Activated CD8-positive, alpha-beta memory T cell treated with anti-CD3 and anti-CD28 coated beads, Interleukin-2, amount 50 U/mL, for 24 hours (primary cell): ENCODE measurements around the gene PARP3.
A peak's percentile ranks its signal among the peaks of the same experiment; 100 is the strongest.

ENCODE experiments used
- DNase-seq: peaks from one replicate; pipeline ENCODE4 v3.0.0-alpha.2; 2020; ENCODE audit errors: extremely low read depth

The PARP3 gene

DNA sequence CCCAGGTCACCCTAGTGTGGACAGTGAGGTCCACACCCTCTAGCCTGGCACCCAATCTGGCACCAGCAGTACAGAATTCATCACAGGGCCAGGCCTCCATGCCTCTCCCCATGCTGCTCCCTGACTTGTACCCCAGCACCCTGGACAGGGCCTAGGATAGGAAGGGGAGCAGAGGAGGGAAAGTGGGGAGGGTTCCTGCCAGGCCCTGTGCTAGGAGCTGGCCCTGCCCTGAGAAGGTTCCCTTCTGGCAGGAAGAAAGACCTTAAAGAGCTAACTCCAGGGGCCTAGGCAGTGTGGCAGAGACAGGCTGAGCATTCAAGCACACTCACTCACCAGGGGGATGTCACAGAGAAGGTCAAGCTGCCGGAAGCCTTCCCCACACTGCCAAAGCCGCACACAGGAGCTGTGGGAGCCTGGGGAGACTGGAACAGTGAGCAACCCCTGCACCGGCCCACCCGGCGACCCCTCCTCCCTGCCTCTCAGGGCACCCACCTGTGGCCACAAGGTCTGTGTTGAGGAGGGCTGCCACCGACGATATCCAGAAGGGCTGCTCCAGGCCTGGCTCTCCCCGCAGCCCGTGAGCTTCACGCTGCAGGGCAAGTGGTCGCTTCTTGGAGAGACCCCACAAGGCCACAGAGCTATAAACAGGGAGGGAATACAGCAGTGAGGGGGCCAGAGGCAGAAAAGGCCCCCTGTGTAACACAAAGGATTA, 7.9 kb upstream of the PARP3 start:
- no peak for DNase-seq

DNA sequence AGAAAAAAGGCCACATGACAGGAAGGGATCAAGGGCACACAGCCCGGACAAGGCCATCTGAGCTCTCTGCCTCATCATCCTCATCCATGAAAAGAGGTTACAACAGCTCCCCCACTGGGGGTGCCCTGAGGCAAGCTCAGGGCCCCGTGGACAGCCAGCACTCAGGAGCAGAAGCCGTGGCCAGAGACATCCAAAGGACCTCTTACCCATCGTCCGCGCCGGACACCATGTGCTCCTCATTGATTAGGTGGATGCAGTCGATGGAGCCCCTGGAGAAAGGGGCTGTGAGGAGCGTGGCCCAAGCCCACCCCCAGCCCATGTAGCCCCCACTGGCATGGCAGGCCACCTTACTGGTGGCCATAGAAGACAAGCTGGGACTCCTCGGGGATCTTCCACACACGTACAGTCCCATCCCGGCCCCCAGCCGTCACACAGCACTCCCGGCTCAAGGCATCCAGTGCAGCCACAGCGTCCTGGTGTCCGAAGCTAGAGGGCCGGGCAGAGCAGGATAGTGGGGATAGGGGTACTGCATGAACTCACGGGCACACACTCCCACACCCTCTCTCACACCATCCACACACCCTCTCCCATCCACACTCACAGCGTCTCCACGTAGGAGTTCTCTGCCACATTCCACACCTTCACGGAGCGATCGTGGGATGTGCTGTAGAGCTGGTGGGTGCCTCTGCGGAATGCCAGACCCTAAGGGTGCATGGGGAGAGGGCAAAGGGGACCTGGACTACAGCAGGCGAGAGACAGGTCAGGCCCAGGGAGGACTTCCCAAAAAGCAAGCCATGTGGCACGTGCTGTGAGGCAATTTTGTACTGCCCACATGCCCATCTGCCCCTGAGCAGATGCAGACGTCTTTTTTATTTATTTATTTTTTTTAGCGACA, 6.9 kb upstream of the PARP3 start:
- DNase-seq = no peak

DNA sequence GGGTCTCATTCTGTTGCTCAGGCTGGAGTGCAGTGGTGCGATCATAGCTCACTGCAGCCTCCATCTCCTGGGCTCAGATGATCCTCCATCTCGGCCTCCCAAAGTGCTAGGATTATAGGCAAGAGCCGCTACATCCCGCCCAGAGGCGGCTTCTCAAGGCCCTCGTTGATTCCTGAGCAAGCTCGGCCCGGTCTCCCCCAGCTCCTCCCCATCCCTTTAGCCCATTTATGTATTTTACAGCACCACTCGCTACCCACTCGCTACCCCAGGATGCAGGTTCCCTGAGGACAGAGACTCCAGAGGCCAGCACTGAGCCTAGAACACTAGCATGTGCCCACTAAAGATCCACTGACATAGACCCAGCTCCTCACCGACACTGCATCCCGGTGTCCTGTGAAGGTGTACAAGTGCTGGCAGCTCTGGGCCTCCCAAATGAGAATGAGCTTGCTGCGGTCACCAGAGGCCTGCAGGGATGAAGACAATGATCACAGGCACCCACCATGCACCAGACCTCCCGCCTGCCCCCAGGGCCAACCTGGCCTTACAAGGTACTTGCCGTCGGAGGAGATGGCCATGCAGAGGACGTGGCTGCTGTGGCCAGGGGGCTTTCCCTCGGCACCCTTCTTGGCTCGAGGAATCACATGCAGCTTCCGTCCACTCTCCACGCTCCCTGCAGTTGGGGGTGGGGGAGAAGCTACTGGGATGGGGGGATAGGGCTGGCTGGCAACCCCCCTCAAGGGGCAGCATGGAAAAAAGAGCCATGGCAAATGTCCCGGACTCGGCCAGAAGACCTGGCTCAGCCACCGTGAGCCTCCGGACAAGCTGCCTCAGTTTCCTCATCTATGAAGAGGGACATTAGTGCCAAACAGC, 6.0 kb upstream of the PARP3 start:
- DNase-seq = no peak

DNA sequence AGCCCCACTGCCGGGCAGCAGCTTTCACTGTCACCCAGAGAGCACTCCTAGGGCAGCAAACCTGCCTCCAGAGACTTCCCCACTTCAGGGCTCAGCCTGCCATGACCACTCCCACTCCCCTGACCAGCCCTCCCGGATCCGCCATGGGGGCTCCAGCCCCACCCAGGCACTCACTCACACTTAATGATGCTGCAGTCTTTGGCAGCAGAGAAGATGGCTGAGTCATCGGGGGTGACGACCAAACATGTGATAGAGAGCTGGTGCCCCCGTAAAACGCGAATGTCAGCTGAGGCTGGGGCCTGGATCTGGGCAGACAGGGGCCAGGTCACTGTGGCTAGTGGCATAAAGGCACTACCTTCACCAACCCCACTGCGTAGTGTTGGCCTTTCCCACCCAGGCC, 5.1 kb upstream of the PARP3 start:
- no peak for DNase-seq

DNA sequence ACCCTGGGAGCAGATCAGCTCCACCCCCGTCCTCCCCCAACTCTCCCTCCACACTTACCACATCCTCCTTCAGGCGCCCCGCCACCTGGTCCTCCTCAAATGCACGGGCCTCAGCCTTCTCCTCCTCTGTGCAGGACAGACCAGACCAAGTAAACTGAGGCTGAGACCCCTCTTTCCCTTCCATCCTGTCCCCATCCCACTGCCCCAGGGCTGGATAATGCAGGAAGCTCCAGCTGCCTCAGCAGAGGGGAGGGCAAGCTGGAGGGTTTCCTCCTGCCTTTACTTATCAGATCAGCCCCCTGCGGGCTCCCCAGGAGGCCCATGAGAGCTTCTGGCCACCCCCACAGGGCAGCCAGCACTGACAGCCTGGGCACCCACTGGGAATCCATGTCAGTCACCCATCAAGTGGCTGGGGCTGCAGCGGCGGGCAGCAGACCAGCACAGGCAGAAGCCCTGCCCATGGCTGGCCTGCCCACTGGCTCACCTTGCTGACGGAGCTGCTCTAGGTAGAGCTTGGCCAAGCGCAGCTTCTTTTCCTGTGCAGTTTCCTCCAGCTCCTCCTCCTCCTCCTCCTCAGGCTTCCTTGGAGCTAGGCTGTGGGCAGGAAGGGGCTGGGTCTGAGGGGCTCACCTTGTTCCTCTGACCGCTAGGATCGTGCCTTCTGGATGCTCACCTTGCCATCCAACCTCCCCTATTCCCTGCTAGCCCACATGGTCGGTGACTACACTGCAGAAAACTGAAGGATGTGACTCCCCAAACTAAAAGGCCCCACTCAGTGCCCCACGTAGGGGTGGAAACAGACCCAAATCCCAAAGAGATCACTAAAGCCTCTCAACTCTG, 4.3 kb upstream of the PARP3 start:
- no peak for DNase-seq

DNA sequence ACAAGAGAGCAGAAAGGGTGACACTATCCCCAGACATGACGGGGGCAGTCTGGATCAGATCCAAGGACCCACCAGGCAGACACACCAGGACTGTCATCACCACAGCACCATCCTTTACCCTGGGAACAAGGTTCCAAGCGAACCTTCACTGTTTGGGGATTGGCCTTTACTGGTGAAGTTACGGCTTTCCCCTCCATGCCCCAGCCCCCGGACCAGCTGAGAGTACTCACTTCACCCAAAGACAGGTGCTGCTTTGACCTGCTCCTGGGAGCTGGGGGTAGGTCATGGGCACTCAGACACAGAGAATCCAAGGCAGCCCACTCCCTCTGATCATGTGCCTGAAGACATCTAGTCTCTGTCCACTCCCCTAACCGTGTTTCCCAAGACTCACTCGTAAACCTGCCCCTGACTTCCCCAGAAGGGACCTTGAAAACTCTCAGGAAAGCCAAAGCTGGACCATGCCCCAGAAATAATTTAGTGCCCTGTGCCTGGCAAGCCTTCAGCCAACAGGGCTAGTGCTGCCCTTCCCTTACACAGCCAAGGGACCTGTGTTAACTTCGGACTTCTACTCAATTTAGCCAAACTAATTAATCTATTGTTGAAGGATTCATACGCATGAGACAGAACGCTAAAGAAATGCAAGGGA, 3.3 kb upstream of the PARP3 start:
- no peak for DNase-seq

DNA sequence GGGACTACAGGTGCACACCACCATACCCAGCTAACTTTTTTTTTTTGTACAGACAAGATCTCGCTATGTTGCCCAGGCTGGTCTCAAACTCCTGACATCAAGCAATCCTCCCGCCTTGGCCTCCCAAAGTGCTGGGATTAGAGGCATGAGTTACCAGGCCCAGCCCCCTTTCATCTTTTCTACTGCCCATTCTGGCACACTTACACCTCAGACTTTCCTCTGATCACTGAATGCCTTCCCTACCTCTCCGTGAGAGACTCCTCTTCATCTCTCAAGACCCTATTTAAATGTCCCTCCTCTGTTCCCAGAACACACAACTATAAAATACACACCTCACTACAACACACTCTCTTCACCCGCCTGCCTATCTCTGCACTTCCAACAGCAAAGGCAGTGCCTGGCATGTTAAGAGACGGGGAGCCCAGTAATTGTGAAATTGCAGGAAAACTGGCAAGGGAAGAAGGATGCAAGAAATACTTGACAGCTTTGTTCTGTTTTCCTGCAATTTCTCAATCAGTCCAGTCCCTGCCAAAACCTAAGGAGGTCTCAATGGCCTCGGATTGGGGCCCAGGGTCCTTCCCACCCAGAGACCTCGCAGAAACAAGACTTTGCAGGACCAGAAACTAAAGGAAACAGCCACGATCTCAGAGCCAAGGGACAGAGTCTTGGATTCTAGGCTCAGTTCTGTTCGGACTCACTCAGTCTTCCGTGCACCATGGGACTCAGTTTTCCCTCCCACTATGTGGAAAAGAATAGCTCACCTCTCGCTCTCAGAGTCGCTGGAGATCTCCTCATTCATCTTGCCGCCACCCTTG, 1.3 kb upstream of the PARP3 start:
- no peak for DNase-seq

DNA sequence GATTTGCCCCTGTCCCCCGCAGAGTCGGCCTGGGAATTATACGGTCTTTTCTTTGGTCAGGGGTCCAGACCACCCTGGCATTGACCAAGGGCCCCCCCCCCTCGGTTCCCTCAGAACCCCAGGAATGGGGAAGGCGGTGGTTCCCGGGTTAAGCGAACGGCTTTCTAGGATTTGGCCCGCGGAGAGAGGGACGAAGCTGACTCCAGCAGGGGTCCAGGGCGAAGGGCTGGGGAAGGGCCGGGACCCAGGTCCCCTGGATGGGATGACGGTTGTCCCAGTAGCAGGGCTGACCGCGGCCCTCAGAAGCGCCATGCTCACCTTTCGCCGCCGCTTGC, 733 bp upstream of the PARP3 start:
- DNase-seq = no peak

DNA sequence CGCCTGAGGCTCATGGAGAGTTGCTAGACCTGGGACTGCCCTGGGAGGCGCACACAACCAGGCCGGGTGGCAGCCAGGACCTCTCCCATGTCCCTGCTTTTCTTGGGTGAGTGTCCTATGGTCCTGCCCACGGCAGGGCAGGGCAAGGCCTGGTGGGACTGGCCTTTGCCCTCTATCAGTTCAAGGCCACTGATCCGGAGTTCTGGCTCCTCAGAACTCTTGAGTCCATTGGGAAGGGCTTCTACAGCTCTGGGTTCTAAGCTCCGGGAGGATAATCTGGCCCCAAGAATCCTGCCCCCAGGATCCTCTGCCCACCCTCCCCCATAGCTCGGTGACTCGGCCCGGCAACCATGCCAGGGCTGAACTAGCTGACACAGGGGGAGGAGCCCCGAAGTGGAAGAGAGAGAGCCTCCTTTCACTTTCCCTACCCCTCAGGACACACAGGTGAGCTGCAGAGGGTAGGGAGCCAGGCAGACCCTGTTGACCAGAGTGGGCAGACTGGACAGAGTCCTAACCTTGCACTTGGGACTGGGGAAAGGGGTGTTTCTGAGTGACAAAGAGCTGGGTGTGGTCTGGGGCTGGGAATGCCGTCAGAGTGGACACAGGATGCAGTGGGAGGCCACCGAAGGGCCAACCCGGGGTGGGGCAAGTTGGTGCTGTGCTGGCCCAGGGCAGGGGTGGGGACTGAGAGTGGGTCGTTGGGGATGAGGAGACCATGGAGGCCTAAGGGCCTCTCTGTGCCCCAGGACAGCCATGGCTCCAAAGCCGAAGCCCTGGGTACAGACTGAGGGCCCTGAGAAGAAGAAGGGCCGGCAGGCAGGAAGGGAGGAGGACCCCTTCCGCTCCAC, 664 bp downstream of the PARP3 start:
- peak; percentile 18 for DNase-seq

DNA sequence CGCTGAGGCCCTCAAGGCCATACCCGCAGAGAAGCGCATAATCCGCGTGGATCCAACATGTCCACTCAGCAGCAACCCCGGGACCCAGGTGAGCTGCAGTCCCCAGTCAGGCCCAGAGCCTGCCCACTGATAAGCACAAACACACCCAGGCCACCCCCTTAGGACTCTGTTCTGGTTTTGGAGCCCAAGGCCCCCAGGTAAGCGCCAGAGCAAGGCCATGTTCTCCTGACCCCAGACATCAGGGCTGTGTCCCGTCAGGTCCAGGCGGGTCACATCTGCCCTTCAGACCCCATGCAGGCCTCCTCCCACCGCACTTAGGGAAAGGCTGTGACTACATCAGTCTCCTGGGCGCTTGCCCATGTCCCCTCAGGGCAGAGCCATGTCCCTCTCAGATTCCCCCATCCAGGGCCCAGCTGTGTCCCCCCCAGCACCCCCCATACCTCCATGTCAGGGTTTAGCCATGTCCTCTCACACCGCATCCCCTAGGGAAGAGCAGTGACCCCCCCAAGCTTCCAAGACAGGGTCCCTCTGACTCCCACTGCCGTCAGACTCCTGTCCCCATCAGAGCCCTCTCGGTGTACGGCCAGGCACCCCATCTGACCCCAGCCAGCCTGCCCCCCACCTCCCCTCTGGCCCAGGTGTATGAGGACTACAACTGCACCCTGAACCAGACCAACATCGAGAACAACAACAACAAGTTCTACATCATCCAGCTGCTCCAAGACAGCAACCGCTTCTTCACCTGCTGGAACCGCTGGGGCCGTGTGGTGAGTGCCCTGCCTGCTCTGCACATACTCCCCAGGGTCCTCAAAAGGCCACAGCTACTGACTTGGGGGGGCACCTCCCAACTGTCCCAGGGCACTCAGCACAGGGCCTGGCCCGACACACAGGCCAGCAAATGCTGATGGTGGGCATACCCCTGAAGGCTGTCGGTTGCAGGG, 1.6 kb downstream of the PARP3 start:
- no peak for DNase-seq

DNA sequence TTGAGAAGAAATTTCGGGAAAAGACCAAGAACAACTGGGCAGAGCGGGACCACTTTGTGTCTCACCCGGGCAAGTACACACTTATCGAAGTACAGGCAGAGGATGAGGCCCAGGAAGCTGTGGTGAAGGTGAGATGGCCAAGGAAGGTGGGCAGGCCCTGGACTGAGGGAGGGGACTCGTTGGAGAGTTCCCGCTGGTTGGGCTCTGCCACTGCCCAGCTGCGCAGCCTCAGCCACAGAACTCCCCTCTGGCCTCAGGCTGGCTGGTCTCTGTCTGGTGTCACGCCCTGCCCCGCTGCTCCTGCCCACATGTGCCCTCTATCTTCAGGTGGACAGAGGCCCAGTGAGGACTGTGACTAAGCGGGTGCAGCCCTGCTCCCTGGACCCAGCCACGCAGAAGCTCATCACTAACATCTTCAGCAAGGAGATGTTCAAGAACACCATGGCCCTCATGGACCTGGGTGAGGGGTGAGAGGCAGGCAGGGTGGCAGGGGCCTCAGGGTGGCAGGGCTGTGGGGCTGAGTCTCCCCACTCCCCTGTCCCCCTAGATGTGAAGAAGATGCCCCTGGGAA, 2.4 kb downstream of the PARP3 start:
- DNase-seq = no peak

DNA sequence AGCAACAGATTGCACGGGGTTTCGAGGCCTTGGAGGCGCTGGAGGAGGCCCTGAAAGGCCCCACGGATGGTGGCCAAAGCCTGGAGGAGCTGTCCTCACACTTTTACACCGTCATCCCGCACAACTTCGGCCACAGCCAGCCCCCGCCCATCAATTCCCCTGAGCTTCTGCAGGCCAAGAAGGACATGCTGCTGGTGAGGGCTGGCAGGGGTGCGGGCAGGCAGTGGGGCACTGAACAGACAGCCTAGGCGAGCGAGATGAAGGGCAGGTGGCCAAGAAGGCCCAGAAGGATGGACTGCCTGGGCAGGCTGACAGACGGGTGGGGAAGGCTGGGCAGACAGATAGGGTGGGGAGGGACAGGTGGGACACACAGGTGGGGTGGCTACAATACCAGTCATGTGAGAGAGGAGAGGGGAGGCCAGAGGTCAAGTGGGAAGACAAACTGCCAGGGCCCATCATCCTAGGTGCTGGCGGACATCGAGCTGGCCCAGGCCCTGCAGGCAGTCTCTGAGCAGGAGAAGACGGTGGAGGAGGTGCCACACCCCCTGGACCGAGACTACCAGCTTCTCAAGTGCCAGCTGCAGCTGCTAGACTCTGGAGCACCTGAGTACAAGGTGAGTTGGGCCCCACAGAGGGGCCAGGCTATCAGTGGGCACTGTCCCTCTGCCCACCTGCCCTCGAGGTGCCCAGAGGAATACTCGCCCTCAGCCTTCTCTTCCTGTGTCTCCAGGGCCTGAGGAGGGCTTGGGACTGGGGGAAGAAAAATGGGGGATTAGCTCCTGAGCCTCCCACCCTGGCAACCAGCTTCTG, 3.1 kb downstream of the PARP3 start:
- DNase-seq = no peak

DNA sequence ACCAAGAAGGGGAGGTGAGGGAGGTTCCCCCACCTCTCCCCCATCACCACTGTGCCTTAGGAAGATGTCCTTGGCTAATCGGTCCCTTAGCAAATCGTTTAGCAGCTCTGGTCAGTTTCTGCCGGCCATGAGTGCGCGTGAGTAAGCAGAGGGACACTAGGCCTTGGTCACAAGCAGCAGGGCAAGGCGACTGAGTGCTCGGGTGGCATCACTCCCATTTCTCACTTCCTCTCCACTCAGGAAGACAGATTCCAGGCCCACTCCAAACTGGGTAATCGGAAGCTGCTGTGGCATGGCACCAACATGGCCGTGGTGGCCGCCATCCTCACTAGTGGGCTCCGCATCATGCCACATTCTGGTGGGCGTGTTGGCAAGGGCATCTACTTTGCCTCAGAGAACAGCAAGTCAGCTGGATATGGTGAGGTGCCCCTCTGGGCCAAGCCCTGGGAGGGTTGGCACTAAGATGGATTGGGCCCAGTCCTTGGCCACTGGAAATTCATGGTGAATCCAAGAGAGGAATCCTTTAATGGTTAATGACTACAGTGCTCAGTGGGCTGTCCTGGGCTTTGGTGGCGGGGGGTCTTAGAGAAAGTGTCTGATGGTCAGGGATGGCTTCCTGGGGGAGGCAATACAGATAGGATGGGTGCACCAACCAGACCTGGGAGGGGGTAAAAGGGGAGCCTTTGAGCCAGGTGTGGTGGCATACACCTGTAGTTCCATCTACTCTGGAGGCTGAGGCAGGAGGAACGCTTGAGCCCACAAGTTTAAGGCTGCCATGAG, 4.0 kb downstream of the PARP3 start:
- no peak for DNase-seq

DNA sequence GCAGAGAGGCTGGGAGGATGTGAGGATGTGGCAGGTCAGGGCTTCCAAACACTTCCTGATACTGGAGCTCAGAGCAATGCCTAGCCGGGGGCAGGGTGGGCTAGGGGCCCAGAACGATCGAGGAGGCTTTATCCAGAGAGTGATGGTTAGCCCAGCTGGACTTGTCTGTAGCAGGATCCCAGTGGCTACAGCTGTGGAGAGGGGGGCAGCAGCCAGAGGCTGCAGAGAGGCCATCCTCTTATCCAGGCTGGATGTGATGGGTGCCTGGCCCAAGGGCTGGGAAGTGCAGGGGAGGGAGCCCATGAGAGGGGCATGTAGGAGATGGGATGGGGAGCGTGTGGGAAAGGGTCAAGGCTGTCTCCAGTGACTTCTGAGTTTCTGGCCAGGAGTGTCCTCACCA, 4.6 kb downstream of the PARP3 start:
- DNase-seq = no peak

DNA sequence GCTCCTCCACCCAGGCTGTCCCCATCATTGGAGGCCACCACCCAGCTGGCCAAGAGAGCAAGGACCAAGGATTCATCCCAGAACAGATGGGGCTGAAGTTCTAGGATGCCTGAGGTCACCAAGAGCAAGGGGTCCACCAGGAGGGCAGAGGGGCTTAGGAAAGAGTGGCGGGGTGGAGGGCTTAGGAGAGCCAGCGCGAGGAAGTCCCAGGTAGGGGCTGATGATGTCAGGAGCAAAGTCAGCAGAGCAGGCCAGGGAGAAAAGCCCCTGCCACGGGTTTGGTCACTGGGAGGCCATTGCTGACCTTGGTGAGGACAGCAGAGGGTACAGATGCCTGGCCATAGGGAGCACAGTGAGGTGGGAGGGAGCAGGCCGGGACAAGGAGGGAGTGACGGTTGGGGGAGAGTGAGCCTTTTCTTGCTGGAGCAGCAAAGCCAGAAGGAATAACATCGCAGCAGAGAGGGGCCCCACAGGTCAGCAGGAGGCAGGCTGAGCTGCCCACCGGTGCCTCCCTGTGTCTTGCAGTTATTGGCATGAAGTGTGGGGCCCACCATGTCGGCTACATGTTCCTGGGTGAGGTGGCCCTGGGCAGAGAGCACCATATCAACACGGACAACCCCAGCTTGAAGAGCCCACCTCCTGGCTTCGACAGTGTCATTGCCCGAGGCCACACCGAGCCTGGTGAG, 5.2 kb downstream of the PARP3 start:
- DNase-seq = no peak
